GM10266 (cell line): ENCODE results near the gene LIPH.

ENCODE experiments used
- DNase-seq: peaks from one replicate; pipeline ENCODE4 v3.0.0; 2012; ENCODE audit errors: extremely low spot score
- TF ChIP-seq, protein P1 (sequence below): IDR thresholded peaks from 2 replicates; pipeline ENCODE4 v1.5.1; 2012; ENCODE audit warnings: mild to moderate bottlenecking, low read depth; ENCODE audit not compliant: control insufficient read depth, insufficient read depth; ENCODE audit errors: missing control alignments

LIPH gene

DNA sequence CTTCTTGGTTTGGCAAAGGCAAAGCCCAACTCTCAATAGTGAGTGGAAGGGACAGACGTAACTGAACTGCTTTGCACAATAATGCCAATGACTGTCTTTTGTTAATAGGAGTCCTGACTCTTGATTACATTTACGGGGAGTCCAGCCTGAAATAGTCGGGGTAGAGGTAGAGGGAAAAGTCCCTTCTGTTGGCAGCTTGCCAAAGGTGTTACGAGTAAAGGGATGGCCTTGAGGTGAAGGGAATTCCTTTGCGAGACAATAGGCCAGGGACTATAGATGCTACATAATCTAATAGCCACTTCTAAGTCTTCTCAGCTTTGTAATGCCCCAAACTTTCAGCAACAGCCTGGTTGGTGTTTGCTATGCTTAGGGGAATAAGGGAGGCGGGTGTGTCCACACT lies 31.5 kb upstream of the LIPH start:
- DNase-seq, result no peak
- TF ChIP-seq, protein P1, sequence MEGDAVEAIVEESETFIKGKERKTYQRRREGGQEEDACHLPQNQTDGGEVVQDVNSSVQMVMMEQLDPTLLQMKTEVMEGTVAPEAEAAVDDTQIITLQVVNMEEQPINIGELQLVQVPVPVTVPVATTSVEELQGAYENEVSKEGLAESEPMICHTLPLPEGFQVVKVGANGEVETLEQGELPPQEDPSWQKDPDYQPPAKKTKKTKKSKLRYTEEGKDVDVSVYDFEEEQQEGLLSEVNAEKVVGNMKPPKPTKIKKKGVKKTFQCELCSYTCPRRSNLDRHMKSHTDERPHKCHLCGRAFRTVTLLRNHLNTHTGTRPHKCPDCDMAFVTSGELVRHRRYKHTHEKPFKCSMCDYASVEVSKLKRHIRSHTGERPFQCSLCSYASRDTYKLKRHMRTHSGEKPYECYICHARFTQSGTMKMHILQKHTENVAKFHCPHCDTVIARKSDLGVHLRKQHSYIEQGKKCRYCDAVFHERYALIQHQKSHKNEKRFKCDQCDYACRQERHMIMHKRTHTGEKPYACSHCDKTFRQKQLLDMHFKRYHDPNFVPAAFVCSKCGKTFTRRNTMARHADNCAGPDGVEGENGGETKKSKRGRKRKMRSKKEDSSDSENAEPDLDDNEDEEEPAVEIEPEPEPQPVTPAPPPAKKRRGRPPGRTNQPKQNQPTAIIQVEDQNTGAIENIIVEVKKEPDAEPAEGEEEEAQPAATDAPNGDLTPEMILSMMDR, result no peak

DNA sequence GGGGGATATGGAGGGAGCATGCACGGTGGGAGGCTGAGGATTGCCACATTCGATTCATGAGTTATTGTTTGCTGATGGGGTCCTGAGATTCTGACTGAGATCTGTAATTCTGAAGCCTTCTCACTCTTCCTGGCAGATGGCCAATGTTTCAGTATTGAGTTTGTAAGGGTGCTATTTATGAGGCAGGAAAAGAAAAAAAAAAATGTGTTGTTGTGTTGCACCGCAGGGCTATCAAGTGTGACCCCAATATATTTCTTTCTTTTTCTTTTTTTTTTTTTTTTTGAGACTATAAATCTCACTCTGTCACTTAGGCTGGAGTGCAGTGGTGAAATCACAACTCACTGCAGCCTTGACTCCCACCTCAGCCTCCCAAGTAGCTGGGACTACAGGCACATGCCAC lies 30.5 kb upstream of the LIPH start:
- peak; percentile 69 for DNase-seq
- TF ChIP-seq, protein P1, result no peak

DNA sequence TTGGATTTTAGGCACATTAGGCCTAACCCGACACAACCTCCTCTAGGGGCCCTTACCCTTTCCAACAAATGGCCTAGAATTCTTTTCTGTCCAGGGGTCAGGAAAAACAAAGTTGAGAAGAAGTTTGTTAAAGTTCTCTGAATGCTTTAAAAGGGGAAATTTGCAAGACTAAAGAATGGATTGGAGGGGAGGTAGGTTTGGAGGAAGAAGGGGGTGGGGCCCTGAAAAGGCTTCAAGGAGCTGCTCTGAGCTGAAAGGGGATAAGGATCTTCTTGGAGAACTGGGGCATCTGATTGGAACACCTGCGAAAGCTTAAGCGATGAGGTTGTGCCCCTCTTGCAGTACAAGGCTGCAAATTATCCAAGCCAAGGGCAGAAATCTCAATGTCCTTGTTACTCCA lies 29.8 kb upstream of the LIPH start:
- no peak for DNase-seq
- TF ChIP-seq, protein P1, result no peak

DNA sequence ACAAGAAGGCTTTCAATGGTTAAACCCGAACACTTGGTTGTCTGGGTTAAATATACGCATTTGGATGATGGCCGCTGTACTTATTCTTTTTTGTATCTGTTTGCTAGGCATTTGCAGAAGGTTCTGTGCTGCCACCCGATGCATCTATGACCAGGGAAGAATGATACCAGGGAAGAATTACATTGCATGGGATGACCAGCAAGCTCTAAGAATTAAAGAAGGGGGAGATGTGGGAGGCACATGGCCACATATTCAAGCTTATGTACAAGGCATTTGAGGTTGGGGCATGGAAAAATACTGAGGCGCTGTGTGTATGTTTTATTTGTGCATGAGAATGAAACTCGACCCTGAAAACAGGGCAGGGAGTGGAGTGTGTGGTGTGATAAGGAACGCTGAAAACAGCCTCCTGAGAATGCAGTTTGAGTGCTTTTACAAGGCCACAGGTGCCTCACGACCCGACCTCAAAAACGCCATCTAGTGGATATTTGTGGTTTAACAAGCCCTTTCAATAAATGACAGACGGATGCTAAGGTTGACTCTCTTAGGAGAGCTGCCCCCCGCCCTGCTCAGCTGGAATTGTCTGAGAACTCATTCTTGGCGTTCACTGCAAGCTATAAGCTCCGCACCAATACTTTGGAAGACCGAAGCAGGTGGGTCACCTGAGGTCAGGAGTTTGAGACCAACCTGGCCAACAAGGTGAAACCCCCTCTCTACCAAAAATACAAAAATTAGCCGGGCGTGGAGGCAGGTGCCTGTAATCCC lies 22.9 kb upstream of the LIPH start:
- DNase-seq, result peak; percentile 53
- TF ChIP-seq, protein P1, result peak; percentile 60

DNA sequence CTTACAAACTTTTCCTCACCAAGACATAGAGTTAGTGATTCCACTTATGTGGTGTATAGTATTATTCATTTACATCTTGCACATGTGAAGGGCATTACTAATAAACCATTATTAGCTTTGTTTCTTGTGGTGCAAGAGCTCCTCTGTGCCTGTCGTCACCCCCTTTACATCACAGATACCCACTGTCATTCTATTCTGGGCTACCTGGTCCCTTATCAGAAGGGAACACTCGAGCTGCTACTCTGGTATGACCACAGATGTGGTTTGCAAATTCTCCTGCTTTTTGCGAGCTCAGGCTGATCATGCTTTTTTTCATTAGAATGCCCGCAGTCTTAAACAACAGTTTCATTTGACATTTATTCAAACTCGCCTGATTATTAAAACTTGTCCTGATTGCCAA lies 19.8 kb upstream of the LIPH start:
- no peak for DNase-seq
- TF ChIP-seq, protein P1, result no peak

DNA sequence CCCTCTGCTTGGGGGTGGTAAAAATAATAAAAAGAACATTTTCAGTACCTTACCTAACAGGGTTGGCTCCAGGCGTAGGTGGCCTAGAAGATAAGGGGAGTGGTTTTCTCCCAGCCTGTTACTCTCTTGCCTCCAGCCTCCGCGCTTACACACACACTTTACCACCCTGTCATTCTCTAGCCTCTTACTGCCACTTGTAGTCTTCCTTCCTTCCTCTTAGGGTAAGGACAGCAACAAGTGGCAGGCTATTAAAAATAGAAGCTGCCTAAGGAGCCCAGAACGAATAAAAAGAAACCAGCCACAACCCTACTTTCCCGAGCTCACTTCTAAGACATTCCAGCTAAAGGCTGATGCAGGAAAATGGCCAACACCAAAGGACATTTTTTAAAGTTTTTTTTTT lies 9.6 kb upstream of the LIPH start:
- TF ChIP-seq, protein P1, result no peak
- DNase-seq, result no peak

DNA sequence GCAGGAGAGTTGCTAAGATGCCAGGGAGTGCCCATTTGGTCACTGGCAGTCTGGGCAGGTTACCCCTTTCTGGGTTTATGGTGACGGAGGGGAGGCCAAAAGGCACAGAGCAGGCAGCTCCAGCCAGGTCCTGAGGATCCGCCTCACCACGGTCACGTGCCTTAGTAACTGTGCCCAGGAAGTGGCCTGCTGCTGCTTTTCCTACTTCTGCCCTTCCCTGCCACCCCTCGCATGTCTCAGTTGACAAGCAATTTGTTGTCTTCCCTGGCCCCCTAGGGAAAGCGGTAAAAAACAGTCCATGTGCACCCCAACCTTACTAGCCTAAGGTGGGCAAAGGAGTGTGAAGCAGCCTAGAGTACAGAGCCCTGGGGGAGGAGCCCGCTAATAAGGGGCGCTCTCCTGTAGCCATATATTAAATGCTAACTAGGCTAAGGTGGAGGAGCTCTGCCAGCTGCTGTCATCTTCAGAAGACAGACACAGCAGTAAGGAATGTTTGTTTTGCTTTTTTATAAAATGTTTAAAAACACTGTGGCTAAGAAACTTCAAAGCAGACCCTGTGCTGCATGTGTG lies 9.1 kb upstream of the LIPH start:
- no peak for DNase-seq
- TF ChIP-seq, protein P1, result no peak
